ENCODE results near the gene GNB1. TPM values are rescaled to one million over a fixed set of nuclear protein-coding genes. Genes with fewer than 3 reads are reported as not detected.
A peak's percentile ranks its signal among the peaks of the same experiment; 100 is the strongest.

GNB1 gene
- total RNA-seq, 1 experiment from 2014 or later: 362 TPM

DNA sequence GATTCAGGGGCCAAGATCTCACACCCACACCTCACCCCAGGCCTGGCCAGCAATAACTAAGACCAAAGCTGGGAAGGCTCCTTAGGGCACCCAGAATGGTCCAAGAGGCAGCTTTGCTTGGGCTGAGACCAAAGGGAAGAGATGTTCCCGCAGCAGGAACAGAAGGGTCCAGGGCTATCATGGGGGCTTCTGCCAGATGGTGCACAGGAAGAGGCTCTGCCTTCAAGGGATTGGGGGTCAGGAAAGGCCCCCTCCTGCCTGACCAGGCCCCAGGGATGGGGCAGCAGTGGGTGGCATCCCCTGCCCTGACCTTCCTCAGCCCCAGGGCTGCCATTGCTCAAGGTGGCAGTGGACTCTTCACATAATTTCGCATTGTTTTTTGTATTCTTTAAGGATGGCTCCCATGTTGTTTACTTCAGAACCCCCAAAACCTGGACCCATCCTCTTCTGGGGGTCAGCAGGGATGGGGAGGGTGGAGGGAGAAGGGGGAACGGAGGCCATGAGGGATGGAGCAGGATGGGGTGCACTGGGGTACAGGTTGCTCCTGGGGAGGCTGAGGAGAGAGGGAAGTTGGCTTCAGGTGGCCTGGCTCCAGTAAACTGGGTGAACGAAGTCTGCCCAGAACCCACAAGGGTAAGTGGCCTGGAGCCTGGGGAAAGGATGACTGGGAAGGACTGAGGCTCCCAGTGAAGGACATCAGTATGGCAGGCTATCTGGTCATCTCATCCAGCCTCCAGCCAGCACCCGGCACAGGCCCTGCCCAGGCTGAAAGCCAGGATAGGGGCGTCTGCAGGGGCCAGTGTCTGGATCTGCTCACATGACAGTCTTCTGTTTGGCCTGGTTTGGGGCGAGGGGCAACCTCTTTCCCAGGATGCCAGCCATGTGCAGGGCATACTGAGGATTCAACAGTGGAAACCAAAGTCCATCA, 110.0 kb downstream of the GNB1 start:
- in situ Hi-C loops (cut with HindIII; ENCODE audit: low pct_unique_long_range_greater_than_20kb, low sequenced_read_pairs): no loop called here
- DNase-seq (ENCODE audit: low read depth): no peak

DNA sequence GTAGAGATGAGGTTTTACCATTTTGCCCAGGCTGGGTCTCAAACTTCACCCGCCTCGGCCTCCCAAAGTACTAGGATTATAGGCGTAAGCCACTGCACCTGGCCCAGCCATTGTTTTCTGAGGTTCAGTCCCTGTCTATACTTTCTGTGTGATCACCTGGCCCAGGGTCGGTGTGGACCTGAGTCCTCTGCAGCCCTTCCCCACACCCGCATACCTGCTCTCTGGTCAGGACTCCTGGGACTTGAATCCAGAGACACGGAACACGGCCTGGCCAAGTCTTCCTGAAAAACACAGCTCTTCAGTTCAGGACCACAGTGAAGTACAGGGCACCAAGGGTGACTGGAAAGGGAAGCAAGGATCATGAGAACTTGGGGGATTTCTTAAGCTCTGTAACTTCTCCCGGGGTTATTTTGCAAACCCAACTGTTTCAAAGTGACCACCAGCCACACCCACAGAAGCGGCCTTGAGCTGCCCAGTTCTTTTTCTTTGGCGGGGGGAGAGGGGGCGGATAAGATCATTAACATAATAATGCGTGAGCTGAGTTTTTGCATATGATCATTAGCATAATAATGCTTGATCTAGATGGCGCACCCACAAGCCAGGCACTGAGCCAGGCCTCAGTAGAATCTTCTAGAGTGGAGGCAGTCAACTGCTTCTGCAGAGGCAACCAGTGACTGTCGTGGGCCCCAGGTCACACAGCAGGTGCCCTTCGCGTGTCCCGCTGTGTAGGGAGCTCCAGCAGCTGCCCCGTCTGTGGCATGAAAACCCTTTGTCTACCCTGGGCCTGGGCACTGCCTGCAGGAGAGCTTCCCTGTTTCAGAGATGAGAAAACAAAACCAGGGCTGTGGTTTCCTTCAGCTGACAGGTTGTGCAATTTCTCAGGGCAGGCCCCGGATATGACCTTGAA, 110.9 kb downstream of the GNB1 start:
- DNase-seq (ENCODE audit: low read depth): no peak
- in situ Hi-C loops (cut with HindIII; ENCODE audit: low pct_unique_long_range_greater_than_20kb, low sequenced_read_pairs): no loop called here

DNA sequence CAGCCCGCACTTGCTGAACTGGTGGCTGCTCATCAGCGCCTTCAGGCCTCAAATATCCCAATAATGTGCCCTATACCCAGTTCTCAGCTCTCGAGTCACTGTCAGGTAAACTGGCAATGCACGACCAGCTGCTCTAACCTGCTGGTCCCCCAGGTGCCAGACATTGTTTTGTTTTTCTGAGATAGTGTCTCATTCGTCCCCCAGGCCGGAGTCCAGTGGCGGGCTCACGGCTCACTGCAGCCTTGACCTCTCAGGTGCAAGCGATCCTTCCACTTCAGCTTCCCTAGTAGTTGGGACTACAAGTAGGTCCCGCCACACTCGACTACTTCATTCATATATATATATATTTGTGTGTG, 111.6 kb downstream of the GNB1 start:
- in situ Hi-C loops (cut with HindIII; ENCODE audit: low pct_unique_long_range_greater_than_20kb, low sequenced_read_pairs): no loop called here
- DNase-seq (ENCODE audit: low read depth): no peak

GRCh38 chr1:1778663-1779319, 112.1 kb downstream of the GNB1 start:
- DNase-seq (ENCODE audit: low read depth): peak; percentile 66
- in situ Hi-C loops (cut with HindIII; ENCODE audit: low pct_unique_long_range_greater_than_20kb, low sequenced_read_pairs): no loop called here

GRCh38 chr1:1777950-1778662, 112.8 kb downstream of the GNB1 start, which contains the start of gene NADK:
Gene NADK (minus strand): TSS chr1:1778470. CDS start chr1:1765406, 13,064 bp downstream.
- peak; percentile 51 for DNase-seq (ENCODE audit: low read depth)
- in situ Hi-C loops (cut with HindIII; ENCODE audit: low pct_unique_long_range_greater_than_20kb, low sequenced_read_pairs): no loop called here

DNA sequence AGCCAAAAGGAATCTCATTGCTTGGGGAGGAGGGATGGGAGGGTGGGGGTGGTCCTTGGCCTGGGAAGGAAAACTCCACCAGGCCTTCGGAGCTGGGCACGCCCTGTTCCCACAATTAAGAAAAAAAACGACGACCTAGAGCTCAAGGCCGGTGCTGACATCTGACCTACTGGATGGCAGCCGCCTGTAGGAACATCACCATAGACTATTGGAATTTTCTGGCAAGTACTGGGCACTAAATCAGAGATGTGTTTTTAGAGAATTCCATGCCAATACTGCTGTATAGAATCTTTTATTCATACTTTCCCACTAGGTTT, 113.3 kb downstream of the GNB1 start:
- DNase-seq (ENCODE audit: low read depth): no peak
- in situ Hi-C loops (cut with HindIII; ENCODE audit: low pct_unique_long_range_greater_than_20kb, low sequenced_read_pairs): no loop called here

- in situ Hi-C loops (cut with HindIII; ENCODE audit: low pct_unique_long_range_greater_than_20kb, low sequenced_read_pairs): no loop called here
- DNase-seq (ENCODE audit: low read depth): no peak
Observed at GRCh38 chr1:1776672-1777582, 114.0 kb downstream of the GNB1 start.

GRCh38 chr1:1775327-1776226, 115.3 kb downstream of the GNB1 start:
- DNase-seq (ENCODE audit: low read depth): no peak
- in situ Hi-C loops (cut with HindIII; ENCODE audit: low pct_unique_long_range_greater_than_20kb, low sequenced_read_pairs): no loop called here

GRCh38 chr1:1773874-1774273, 117.0 kb downstream of the GNB1 start:
- no peak for DNase-seq (ENCODE audit: low read depth)
- in situ Hi-C loops (cut with HindIII; ENCODE audit: low pct_unique_long_range_greater_than_20kb, low sequenced_read_pairs): no loop called here

GRCh38 chr1:1771096-1771495, 119.8 kb downstream of the GNB1 start:
- no peak for DNase-seq (ENCODE audit: low read depth)
- in situ Hi-C loops (cut with HindIII; ENCODE audit: low pct_unique_long_range_greater_than_20kb, low sequenced_read_pairs): no loop called here

- in situ Hi-C loops (cut with HindIII; ENCODE audit: low pct_unique_long_range_greater_than_20kb, low sequenced_read_pairs): no loop called here
- DNase-seq (ENCODE audit: low read depth): no peak
Observed at GRCh38 chr1:1770102-1770501, 120.8 kb downstream of the GNB1 start.

GRCh38 chr1:1768249-1768992, 122.5 kb downstream of the GNB1 start:
- in situ Hi-C loops (cut with HindIII; ENCODE audit: low pct_unique_long_range_greater_than_20kb, low sequenced_read_pairs): no loop called here
- DNase-seq (ENCODE audit: low read depth): no peak

DNA sequence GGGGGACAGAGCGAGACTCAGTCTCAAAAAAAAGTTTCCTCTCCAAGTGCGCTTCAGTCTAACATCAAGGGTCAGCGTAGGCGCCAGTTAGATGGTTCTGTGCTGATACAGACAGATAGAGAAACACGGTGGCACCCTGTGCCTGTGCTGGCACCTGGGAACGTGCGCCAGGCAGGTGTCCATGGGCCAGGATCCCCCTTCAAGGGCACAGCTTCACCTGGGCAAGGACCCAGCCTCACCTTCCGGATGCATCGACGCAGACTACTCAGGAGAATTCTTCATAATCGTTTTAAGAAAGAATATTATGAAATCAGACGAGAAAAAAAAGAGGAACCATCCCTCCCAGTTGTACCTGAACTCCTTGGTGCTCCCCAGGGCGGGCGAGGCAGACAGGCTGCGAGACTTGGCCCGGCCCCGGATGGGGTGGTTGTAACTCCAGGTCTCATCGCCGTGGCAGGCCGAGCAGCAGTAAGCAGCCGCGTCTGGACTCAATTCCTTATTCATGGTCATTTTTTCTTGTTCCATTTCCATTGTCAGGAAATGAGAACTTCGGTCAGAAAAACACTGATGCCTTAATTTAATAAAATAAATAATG, 125.9 kb downstream of the GNB1 start:
- no peak for DNase-seq (ENCODE audit: low read depth)
- in situ Hi-C loops (cut with HindIII; ENCODE audit: low pct_unique_long_range_greater_than_20kb, low sequenced_read_pairs): no loop called here

- in situ Hi-C loops (cut with HindIII; ENCODE audit: low pct_unique_long_range_greater_than_20kb, low sequenced_read_pairs): no loop called here
- no peak for DNase-seq (ENCODE audit: low read depth)
Observed at GRCh38 chr1:1763657-1764621, 126.9 kb downstream of the GNB1 start.

Measured in Caki2 (cell line).